ENCODE measurements around the gene SAMD8. TPM values are rescaled to one million over a fixed set of nuclear protein-coding genes. Genes with fewer than 3 reads are reported as not detected.
A peak's percentile ranks its signal among the peaks of the same experiment; 100 is the strongest.

SAMD8 gene
- total RNA-seq, 1 donor from 2014 or later, result 26.4 TPM

DNA sequence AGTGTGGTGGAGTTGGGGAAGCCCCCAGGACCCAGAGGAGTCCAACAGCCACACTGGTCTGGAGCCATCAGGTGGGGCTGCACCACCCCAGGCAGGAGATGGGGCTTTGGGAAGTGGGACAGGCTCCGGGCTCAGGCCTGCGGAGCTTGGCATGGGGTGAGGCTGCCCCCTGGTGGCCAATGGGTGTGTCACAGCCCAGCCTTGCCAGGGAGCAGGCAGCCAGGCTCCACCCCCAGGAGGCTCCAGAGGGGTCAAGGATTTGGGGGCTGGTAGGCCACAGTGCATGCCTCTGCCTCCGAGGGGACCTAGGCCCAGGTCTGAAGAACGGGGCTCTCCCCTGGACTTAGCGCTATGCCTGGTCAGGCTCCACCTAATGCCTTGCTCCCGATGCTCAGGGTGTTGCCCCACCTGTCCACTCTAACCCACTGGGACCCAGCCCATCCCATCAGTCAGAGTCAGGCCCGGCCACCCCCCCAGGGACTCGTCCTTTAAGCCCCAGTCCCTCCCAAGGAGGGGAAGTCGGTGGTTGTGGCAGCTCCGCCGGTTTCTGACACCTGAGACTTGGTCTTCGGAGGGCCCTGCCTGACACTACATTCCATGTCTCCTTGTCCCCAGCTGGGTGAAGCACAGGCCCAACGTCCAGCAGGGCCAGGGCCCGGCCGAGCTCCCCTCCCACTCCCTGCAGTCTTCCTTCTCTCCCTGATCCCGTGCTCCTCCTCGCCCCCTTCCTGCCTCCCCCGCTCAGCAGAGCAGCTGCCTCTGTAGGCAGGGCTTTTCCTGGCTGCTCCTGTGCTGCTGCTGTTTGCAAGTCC lies 11.3 kb upstream of the SAMD8 start:
- peak; percentile 93 for DNase-seq (ENCODE audit: extremely low spot score, unreplicated experiment)
- Mint-ChIP-seq H3K27me3 (ENCODE audit: unreplicated experiment) (no peaks in the 10 kb centered on the region), H3K27ac (ENCODE audit: unreplicated experiment) (no peak overlapping the region), H3K4me1 (ENCODE audit: unreplicated experiment) (peaks cover 7% of the 10 kb centered on the region), H3K4me3 (ENCODE audit: unreplicated experiment) (no peak overlapping the region), H3K36me3 (ENCODE audit: unreplicated experiment) (no peaks in the 10 kb centered on the region), H3K9me3 (ENCODE audit: unreplicated experiment) (no peaks in the 10 kb centered on the region)
- TF ChIP-seq, protein P1, sequence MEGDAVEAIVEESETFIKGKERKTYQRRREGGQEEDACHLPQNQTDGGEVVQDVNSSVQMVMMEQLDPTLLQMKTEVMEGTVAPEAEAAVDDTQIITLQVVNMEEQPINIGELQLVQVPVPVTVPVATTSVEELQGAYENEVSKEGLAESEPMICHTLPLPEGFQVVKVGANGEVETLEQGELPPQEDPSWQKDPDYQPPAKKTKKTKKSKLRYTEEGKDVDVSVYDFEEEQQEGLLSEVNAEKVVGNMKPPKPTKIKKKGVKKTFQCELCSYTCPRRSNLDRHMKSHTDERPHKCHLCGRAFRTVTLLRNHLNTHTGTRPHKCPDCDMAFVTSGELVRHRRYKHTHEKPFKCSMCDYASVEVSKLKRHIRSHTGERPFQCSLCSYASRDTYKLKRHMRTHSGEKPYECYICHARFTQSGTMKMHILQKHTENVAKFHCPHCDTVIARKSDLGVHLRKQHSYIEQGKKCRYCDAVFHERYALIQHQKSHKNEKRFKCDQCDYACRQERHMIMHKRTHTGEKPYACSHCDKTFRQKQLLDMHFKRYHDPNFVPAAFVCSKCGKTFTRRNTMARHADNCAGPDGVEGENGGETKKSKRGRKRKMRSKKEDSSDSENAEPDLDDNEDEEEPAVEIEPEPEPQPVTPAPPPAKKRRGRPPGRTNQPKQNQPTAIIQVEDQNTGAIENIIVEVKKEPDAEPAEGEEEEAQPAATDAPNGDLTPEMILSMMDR (IDR thresholded peaks at IDR 0.05), result peak; percentile 98

DNA sequence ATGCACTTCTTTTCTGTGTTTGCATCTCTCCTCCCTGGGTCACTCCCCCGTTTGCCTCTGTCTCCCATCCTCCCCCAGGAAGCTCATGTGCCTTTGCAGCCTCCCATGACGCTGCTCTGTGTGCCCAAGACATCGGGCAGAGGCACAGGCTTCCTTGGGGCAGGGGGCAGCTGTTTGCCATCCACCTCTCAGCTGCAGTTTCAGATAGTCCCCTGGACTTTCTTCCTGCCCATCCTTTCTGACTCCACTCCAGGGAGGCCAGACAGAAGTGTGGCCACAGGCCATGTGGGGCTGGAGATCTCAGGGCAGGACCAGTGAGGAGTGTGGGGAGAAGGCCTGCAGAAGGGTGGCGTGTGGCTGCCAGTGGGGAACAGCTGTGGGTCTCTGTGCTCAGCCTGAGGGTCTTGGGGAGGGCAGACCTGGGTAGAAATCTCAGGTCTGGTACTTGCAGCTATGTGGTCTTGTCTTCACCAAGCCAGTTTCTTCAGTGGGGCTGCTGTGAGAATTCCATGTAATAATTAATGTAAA lies 10.6 kb upstream of the SAMD8 start:
- Mint-ChIP-seq H3K36me3 (ENCODE audit: unreplicated experiment) (no peaks in the 10 kb centered on the region), H3K9me3 (ENCODE audit: unreplicated experiment) (no peaks in the 10 kb centered on the region), H3K4me3 (ENCODE audit: unreplicated experiment) (no peak overlapping the region), H3K4me1 (ENCODE audit: unreplicated experiment) (peaks cover 7% of the 10 kb centered on the region), H3K27me3 (ENCODE audit: unreplicated experiment) (no peaks in the 10 kb centered on the region), H3K27ac (ENCODE audit: unreplicated experiment) (no peak overlapping the region)
- no peak for DNase-seq (ENCODE audit: extremely low spot score, unreplicated experiment)
- TF ChIP-seq, protein P1 (IDR thresholded peaks at IDR 0.05), result no peak

DNA sequence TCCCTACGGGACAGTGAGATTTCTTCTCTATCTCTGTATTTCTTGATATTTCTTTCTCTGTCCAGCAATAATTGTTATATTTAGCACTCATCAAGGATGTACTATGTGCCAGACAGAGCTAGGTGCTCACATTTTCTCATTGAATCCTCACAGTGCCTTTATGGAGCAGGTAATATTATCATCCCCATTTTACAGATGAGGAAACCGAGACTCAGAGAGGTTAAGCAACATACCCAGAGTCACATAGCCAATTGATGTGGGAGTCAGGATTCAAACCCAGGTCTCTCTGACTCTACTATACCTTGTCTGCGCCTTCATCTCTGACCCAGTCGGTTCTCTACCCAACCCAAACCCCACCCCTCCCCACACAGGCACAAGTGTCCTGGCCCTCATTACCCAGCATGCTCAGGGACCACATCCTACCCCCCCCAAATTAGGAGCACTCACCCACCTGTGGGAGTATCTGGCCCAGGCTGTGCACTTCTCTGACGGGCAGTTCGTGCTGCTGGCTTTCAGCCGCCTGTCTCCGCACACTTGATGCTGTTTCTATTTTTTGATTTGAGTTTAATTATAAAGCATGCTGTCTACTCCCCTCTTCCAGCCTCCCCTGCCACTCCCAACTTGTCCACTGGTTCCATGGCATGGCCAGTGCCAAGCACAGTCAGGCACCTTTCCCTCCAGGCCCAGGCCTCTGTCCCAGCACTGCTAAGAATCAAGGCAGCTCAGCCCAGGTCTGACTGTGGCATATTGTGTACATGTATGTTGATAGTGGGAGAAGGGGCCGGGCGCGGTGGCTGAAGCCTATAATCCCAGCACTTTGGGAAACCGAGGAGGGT lies 9.8 kb upstream of the SAMD8 start:
- H3K9me3 Mint-ChIP-seq (ENCODE audit: unreplicated experiment), result no peaks in the 10 kb centered on the region
- no peak overlapping the region for H3K4me3 Mint-ChIP-seq (ENCODE audit: unreplicated experiment)
- H3K36me3 Mint-ChIP-seq (ENCODE audit: unreplicated experiment), result no peaks in the 10 kb centered on the region
- no peaks in the 10 kb centered on the region for H3K27me3 Mint-ChIP-seq (ENCODE audit: unreplicated experiment)
- TF ChIP-seq, protein P1 (IDR thresholded peaks at IDR 0.05), result no peak
- H3K27ac Mint-ChIP-seq (ENCODE audit: unreplicated experiment), result no peak overlapping the region
- DNase-seq (ENCODE audit: extremely low spot score, unreplicated experiment), result no peak
- H3K4me1 Mint-ChIP-seq (ENCODE audit: unreplicated experiment), result peaks cover 7% of the 10 kb centered on the region

DNA sequence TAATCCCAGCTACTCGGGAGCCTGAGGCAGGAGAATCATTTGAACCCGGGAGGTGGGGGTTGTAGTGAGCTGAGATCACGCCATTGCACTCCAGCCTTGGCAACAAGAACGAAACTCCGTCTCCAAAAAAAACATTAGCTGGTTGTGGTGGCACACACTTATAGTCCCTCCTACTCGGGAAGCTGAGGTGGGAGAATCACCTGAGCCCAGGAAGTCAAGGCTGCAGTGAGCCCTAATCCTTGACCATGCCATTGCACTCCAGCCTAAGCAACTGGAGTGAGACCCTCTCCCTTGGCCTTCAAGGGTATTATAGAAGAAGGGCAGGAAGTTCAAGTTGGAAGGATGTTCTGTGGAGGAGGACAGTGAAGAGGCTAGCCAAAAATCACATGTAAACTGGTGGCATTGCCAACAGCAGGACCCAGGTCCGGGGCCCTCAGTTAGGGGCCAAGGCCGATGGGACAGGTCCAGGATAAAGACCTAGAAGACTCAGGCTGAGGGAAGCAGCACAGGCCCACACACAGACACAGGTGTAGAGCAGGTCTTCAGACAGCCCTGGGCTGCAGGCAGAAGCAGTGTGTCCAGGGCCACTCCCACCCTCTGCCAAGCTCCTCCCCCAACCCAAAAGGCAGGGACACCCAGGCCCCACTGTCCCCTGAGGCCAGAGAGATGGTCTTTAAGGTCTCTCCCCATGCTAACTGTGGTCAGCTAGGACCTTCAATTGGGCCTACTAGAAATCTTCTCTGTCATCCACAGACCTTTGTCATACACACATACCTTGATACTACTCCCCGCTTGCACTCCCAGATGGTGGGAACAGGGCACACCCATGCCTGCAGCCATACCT lies 8.4 kb upstream of the SAMD8 start:
- Mint-ChIP-seq H3K9me3 (ENCODE audit: unreplicated experiment) (no peaks in the 10 kb centered on the region), H3K4me1 (ENCODE audit: unreplicated experiment) (peaks cover 7% of the 10 kb centered on the region), H3K36me3 (ENCODE audit: unreplicated experiment) (no peaks in the 10 kb centered on the region), H3K27me3 (ENCODE audit: unreplicated experiment) (no peaks in the 10 kb centered on the region), H3K27ac (ENCODE audit: unreplicated experiment) (no peak overlapping the region), H3K4me3 (ENCODE audit: unreplicated experiment) (no peak overlapping the region)
- DNase-seq (ENCODE audit: extremely low spot score, unreplicated experiment), result no peak
- TF ChIP-seq, protein P1 (IDR thresholded peaks at IDR 0.05), result no peak
